PC-9 (cell line): ENCODE results near the gene CUL1.

ENCODE experiments used
- EZH2 ChIP-seq: fragments of 200-600 bp; sonication (generic); IDR thresholded peaks from 2 replicates; pipeline ENCODE4 v1.8.0; 2017; ENCODE audit warnings: antibody characterized with exemption, low read depth
- TF ChIP-seq, protein P1 (sequence below): fragments of 200-600 bp; sonication (generic); conservative IDR thresholded peaks from 2 replicates; pipeline ENCODE4 v1.6.1; 2017; ENCODE audit warnings: mixed run types, antibody characterized with exemption, mild to moderate bottlenecking, moderate library complexity

GRCh38 chr7:148695953-148696352, 2.8 kb upstream of the CUL1 start:
- TF ChIP-seq, protein P1, sequence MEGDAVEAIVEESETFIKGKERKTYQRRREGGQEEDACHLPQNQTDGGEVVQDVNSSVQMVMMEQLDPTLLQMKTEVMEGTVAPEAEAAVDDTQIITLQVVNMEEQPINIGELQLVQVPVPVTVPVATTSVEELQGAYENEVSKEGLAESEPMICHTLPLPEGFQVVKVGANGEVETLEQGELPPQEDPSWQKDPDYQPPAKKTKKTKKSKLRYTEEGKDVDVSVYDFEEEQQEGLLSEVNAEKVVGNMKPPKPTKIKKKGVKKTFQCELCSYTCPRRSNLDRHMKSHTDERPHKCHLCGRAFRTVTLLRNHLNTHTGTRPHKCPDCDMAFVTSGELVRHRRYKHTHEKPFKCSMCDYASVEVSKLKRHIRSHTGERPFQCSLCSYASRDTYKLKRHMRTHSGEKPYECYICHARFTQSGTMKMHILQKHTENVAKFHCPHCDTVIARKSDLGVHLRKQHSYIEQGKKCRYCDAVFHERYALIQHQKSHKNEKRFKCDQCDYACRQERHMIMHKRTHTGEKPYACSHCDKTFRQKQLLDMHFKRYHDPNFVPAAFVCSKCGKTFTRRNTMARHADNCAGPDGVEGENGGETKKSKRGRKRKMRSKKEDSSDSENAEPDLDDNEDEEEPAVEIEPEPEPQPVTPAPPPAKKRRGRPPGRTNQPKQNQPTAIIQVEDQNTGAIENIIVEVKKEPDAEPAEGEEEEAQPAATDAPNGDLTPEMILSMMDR = no peak
- no peak for TF ChIP-seq EZH2
